ENCODE measurements around the gene DCPS. TPM values are rescaled to one million over a fixed set of nuclear protein-coding genes. Genes with fewer than 3 reads are reported as not detected.
A peak's percentile ranks its signal among the peaks of the same experiment; 100 is the strongest.
"Not testable (repeated sequence)": the region's sequence is repeated elsewhere in the genome, so short reads cannot be mapped to it uniquely, and the experiment has no call there.

Gene DCPS
- total RNA-seq (2014; rRNA removed; shearing (Covaris generic); ENCODE audit: low replicate concordance) = 17.6 and 18.3 TPM in 2 replicates

GRCh38 chr11:126303623-126304456 lies at the start of gene DCPS:
DCPS (plus strand) TSS chr11:126304060; CDS start chr11:126304081, 21 bp downstream.
- peak within 1 kb of the TSS; percentile 87 for H3K4me3 ChIP-seq (ENCODE audit: low read length)
- no peaks in the 10 kb centered on the region for H3K36me3 ChIP-seq (ENCODE audit: insufficient read depth, low read length)

GRCh38 chr11:126254819-126255218 lies 49.0 kb upstream of the DCPS start:
- Histone ChIP-seq H3K4me2 (ENCODE audit: low read depth, low read length, poor library complexity, severe bottlenecking) (no peak overlapping the region), H2AFZ (ENCODE audit: low read length) (no peak overlapping the region), H3K79me2 (ENCODE audit: low read length) (no peaks in the 10 kb centered on the region), H3K9me2 (replicated peaks; ENCODE audit: insufficient read depth, low read length) (no peaks in the 10 kb centered on the region), H3K27ac (ENCODE audit: low read length) (no peak overlapping the region), H3K9me3 (ENCODE audit: low read length) (no peaks in the 10 kb centered on the region), H3K36me3 (ENCODE audit: insufficient read depth, low read length) (0 out of 2 replicates have a peak, but pooled peaks cover 3% of the 10 kb centered on the region), H3K9ac (ENCODE audit: low read length) (no peak overlapping the region), H3K27me3 (ENCODE audit: low read length) (no peaks in the 10 kb centered on the region), H3K4me1 (ENCODE audit: low read length) (no peaks in the 10 kb centered on the region), H3K4me3 (ENCODE audit: low read length) (no peak overlapping the region), H4K20me1 (ENCODE audit: insufficient read depth, low read depth, low read length) (no peaks in the 10 kb centered on the region)
- no peak for DNase-seq

More at GRCh38 chr11:126303623-126304456, at the start of gene DCPS:
- peak; percentile 90 for DNase-seq
- peak within 1 kb of the TSS; percentile 84 for H3K27ac ChIP-seq (ENCODE audit: low read length)
- no peaks in the 10 kb centered on the region for H3K9me2 ChIP-seq (replicated peaks; ENCODE audit: insufficient read depth, low read length)
- H3K4me1 ChIP-seq (ENCODE audit: low read length) = peaks cover 28% of the 10 kb centered on the region
- no peaks in the 10 kb centered on the region for H3K9me3 ChIP-seq (ENCODE audit: low read length)
- H2AFZ ChIP-seq (ENCODE audit: low read length) = peak within 1 kb of the TSS; percentile 71
- peak within 1 kb of the TSS; percentile 85 for H3K4me2 ChIP-seq (ENCODE audit: low read depth, low read length, poor library complexity, severe bottlenecking)
- H3K27me3 ChIP-seq (ENCODE audit: low read length) = no peaks in the 10 kb centered on the region
- peaks cover 23% of the 10 kb centered on the region for H3K79me2 ChIP-seq (ENCODE audit: low read length)
- H3K9ac ChIP-seq (ENCODE audit: low read length) = peak within 1 kb of the TSS; percentile 92
- no peaks in the 10 kb centered on the region for H4K20me1 ChIP-seq (ENCODE audit: insufficient read depth, low read depth, low read length)

GRCh38 chr11:126255507-126255906 lies 48.4 kb upstream of the DCPS start:
- not testable (repeated sequence) for H3K4me3 ChIP-seq (ENCODE audit: low read length); H3K4me2 ChIP-seq (ENCODE audit: low read depth, low read length, poor library complexity, severe bottlenecking); H3K9ac ChIP-seq (ENCODE audit: low read length); H3K9me2 ChIP-seq (replicated peaks; ENCODE audit: insufficient read depth, low read length); DNase-seq; H3K27ac ChIP-seq (ENCODE audit: low read length); H3K9me3 ChIP-seq (ENCODE audit: low read length); H2AFZ ChIP-seq (ENCODE audit: low read length); H3K36me3 ChIP-seq (ENCODE audit: insufficient read depth, low read length); H4K20me1 ChIP-seq (ENCODE audit: insufficient read depth, low read depth, low read length); H3K4me1 ChIP-seq (ENCODE audit: low read length); H3K79me2 ChIP-seq (ENCODE audit: low read length); H3K27me3 ChIP-seq (ENCODE audit: low read length)

GRCh38 chr11:126256216-126256615 lies 47.6 kb upstream of the DCPS start:
- H3K4me2 ChIP-seq (ENCODE audit: low read depth, low read length, poor library complexity, severe bottlenecking) = no peak overlapping the region
- no peaks in the 10 kb centered on the region for H3K9me3 ChIP-seq (ENCODE audit: low read length)
- H3K4me3 ChIP-seq (ENCODE audit: low read length) = no peak overlapping the region
- H2AFZ ChIP-seq (ENCODE audit: low read length) = no peak overlapping the region
- DNase-seq = no peak
- H3K9ac ChIP-seq (ENCODE audit: low read length) = no peak overlapping the region
- no peaks in the 10 kb centered on the region for H3K27me3 ChIP-seq (ENCODE audit: low read length)
- H3K9me2 ChIP-seq (replicated peaks; ENCODE audit: insufficient read depth, low read length) = no peaks in the 10 kb centered on the region
- 0 out of 2 replicates have a peak, but pooled peaks cover 3% of the 10 kb centered on the region for H3K36me3 ChIP-seq (ENCODE audit: insufficient read depth, low read length)
- no peaks in the 10 kb centered on the region for H3K79me2 ChIP-seq (ENCODE audit: low read length)
- H3K27ac ChIP-seq (ENCODE audit: low read length) = no peak overlapping the region
- no peaks in the 10 kb centered on the region for H3K4me1 ChIP-seq (ENCODE audit: low read length)
- no peaks in the 10 kb centered on the region for H4K20me1 ChIP-seq (ENCODE audit: insufficient read depth, low read depth, low read length)

GRCh38 chr11:126257144-126257543 lies 46.7 kb upstream of the DCPS start:
- no peaks in the 10 kb centered on the region for H3K79me2 ChIP-seq (ENCODE audit: low read length)
- no peak overlapping the region for H3K4me3 ChIP-seq (ENCODE audit: low read length)
- no peaks in the 10 kb centered on the region for H3K27me3 ChIP-seq (ENCODE audit: low read length)
- H4K20me1 ChIP-seq (ENCODE audit: insufficient read depth, low read depth, low read length) = no peaks in the 10 kb centered on the region
- no peak for DNase-seq
- H3K36me3 ChIP-seq (ENCODE audit: insufficient read depth, low read length) = 0 out of 2 replicates have a peak, but pooled peaks cover 3% of the 10 kb centered on the region
- H3K9me2 ChIP-seq (replicated peaks; ENCODE audit: insufficient read depth, low read length) = no peaks in the 10 kb centered on the region
- no peak overlapping the region for H3K4me2 ChIP-seq (ENCODE audit: low read depth, low read length, poor library complexity, severe bottlenecking)
- H3K9ac ChIP-seq (ENCODE audit: low read length) = no peak overlapping the region
- H2AFZ ChIP-seq (ENCODE audit: low read length) = no peak overlapping the region
- H3K9me3 ChIP-seq (ENCODE audit: low read length) = no peaks in the 10 kb centered on the region
- H3K4me1 ChIP-seq (ENCODE audit: low read length) = no peaks in the 10 kb centered on the region
- H3K27ac ChIP-seq (ENCODE audit: low read length) = no peak overlapping the region

- no peak for DNase-seq
- Histone ChIP-seq H3K27me3 (ENCODE audit: low read length) (no peaks in the 10 kb centered on the region), H3K79me2 (ENCODE audit: low read length) (no peaks in the 10 kb centered on the region), H3K4me3 (ENCODE audit: low read length) (no peak overlapping the region), H3K9ac (ENCODE audit: low read length) (no peak overlapping the region), H2AFZ (ENCODE audit: low read length) (no peak overlapping the region), H3K4me2 (ENCODE audit: low read depth, low read length, poor library complexity, severe bottlenecking) (no peak overlapping the region), H4K20me1 (ENCODE audit: insufficient read depth, low read depth, low read length) (no peaks in the 10 kb centered on the region), H3K9me2 (replicated peaks; ENCODE audit: insufficient read depth, low read length) (no peaks in the 10 kb centered on the region), H3K4me1 (ENCODE audit: low read length) (no peaks in the 10 kb centered on the region), H3K9me3 (ENCODE audit: low read length) (no peaks in the 10 kb centered on the region), H3K36me3 (ENCODE audit: insufficient read depth, low read length) (0 out of 2 replicates have a peak, but pooled peaks cover 3% of the 10 kb centered on the region), H3K27ac (ENCODE audit: low read length) (no peak overlapping the region)
Observed at GRCh38 chr11:126257764-126258163, 46.1 kb upstream of the DCPS start.

GRCh38 chr11:126262216-126262615 lies 41.6 kb upstream of the DCPS start:
- no peak overlapping the region for H3K27ac ChIP-seq (ENCODE audit: low read length)
- H3K36me3 ChIP-seq (ENCODE audit: insufficient read depth, low read length) = peaks cover 16% of the 10 kb centered on the region
- H3K9me3 ChIP-seq (ENCODE audit: low read length) = no peaks in the 10 kb centered on the region
- H4K20me1 ChIP-seq (ENCODE audit: insufficient read depth, low read depth, low read length) = no peaks in the 10 kb centered on the region
- no peak overlapping the region for H2AFZ ChIP-seq (ENCODE audit: low read length)
- H3K9ac ChIP-seq (ENCODE audit: low read length) = no peak overlapping the region
- no peak overlapping the region for H3K4me2 ChIP-seq (ENCODE audit: low read depth, low read length, poor library complexity, severe bottlenecking)
- DNase-seq = no peak
- H3K27me3 ChIP-seq (ENCODE audit: low read length) = no peaks in the 10 kb centered on the region
- H3K4me1 ChIP-seq (ENCODE audit: low read length) = peaks cover 1% of the 10 kb centered on the region
- peaks cover 6% of the 10 kb centered on the region for H3K79me2 ChIP-seq (ENCODE audit: low read length)
- no peaks in the 10 kb centered on the region for H3K9me2 ChIP-seq (replicated peaks; ENCODE audit: insufficient read depth, low read length)
- no peak overlapping the region for H3K4me3 ChIP-seq (ENCODE audit: low read length)

GRCh38 chr11:126263489-126263888 lies 40.4 kb upstream of the DCPS start:
- H3K36me3 ChIP-seq (ENCODE audit: insufficient read depth, low read length) = peaks cover 18% of the 10 kb centered on the region
- no peaks in the 10 kb centered on the region for H3K9me3 ChIP-seq (ENCODE audit: low read length)

More at GRCh38 chr11:126263489-126263888, 40.4 kb upstream of the DCPS start:
- H3K27ac ChIP-seq (ENCODE audit: low read length) = no peak overlapping the region
- no peak overlapping the region for H3K4me2 ChIP-seq (ENCODE audit: low read depth, low read length, poor library complexity, severe bottlenecking)
- peaks cover 9% of the 10 kb centered on the region for H3K4me1 ChIP-seq (ENCODE audit: low read length)
- no peaks in the 10 kb centered on the region for H3K9me2 ChIP-seq (replicated peaks; ENCODE audit: insufficient read depth, low read length)
- H3K9ac ChIP-seq (ENCODE audit: low read length) = no peak overlapping the region
- H3K4me3 ChIP-seq (ENCODE audit: low read length) = no peak overlapping the region
- H4K20me1 ChIP-seq (ENCODE audit: insufficient read depth, low read depth, low read length) = no peaks in the 10 kb centered on the region
- DNase-seq = no peak
- no peak overlapping the region for H2AFZ ChIP-seq (ENCODE audit: low read length)
- H3K79me2 ChIP-seq (ENCODE audit: low read length) = peaks cover 19% of the 10 kb centered on the region
- H3K27me3 ChIP-seq (ENCODE audit: low read length) = no peaks in the 10 kb centered on the region

Measured in Karpas-422 (cell line).